Pancreas (tissue), 10 donors: ENCODE results near the gene JADE2. TPM values are rescaled to one million over a fixed set of nuclear protein-coding genes. Genes with fewer than 3 reads are reported as not detected.

Source experiments
- ATAC-seq, 4 donors: fragments of 200-7000 bp; cut with Tn5 transposase; one replicate each; pipeline versions ENCODE4 v1.8.0 to v1.9.1; 2020; ENCODE audit warnings: mild to moderate bottlenecking in 4 of 4, moderate library complexity in 4 of 4
- DNase-seq, 6 donors: peaks; one replicate each; pipeline ENCODE4 v3.0.0-alpha.2; 2020
- FAIRE-seq: peaks from 2 replicates; lab custom pipeline; 2012; peaks lifted over from hg19 to GRCh38; lab: Jason Lieb, UNC
- H3K27ac ChIP-seq, 4 donors: fragments of 200-600 bp; sonication (generic); 1 replicate in 3 of 4; 2 replicates in 1 of 4; pipeline versions ENCODE4 v1.5.0 to v1.8.0; 2020
- H3K27me3 ChIP-seq, 4 donors: fragments of 200-600 bp; one replicate each; pipeline ENCODE4 v1.8.0; 2021
- H3K36me3 ChIP-seq, 3 donors: fragments of 200-600 bp; sonication (generic) in 1 of 3; one replicate each; pipeline versions ENCODE4 v1.5.0 to v1.8.0; 2020 to 2021
- H3K4me1 ChIP-seq, 3 donors: fragments of 200-600 bp; one replicate each; pipeline ENCODE4 v1.8.0; 2021
- H3K4me3 ChIP-seq, 4 donors: fragments of 200-600 bp; sonication (generic) in 2 of 4; one replicate each; pipeline versions ENCODE4 v1.5.0 to v1.8.0; 2020 to 2021
- H3K9me3 ChIP-seq, 4 donors: fragments of 200-600 bp; one replicate each; pipeline ENCODE4 v1.8.0; 2021
- CTCF ChIP-seq, 4 donors: fragments of 200-600 bp; sonication (generic) in 3 of 4; IDR thresholded peaks; one replicate each; pipeline versions ENCODE4 v1.5.0 to v1.8.0; 2021; ENCODE audit warnings: antibody characterized with exemption in 4 of 4
- WGBS, 2 donors: extraction: QIAGEN DNeasy Blood & Tissue Kit; methylation state at CpG; one replicate each; pipeline ENCODE4 v1.1.7; 2013; 5-methylcytosine and 5-hydroxymethylcytosine counted together
- intact Hi-C, 3 donors: fragments of 100-400 bp; cut with DNase I; formaldehyde crosslinking; loops; one replicate each; pipeline versions ENCODE4 v1.11.1 to v1.14.2; 2022
- polyA plus RNA-seq, 2 donors: library from polyadenylated mRNA; stranded (reverse); fragments of 200-250 nt; gene quantifications; one replicate each; pipeline ENCODE4 v1.2.3, GENCODE V29; 2013
- total RNA-seq, 6 donors: library from RNA; stranded (reverse); fragmentation: NEBNext Ultra II Directional in 4 of 6; extraction: Animal tissue kit (Norgen Biotek cat#: 25700) in 4 of 6; gene quantifications; one replicate each; pipeline versions ENCODE4 v1.2.1 to v1.2.4, GENCODE V29; 2021 to 2023
- donor health status: healthy with polysubstance abuse.
- donor health status: DM: no; HTN: no; CAD: no; lungs with moderate emphysema.
- donor health status: DM: no; HTN: no; CAD: no.
- donor health status: control.
- donor health status: control.
- donor health status: Bipolar disorder and iron deficiency.
- donor health status: DM: yes; HTN: yes; CAD: no.
- donor health status: DM: no; HTN: no; CAD: no.
- donor health status: DM: no; HTN: no; CAD: no.
- donor health status: DM: yes; HTN: yes; CAD: no.

The JADE2 gene
- total and polyA plus RNA-seq, 8 donors, result 9.6 to 42.7 (median 26.6) TPM

GRCh38 chr5:134582281-134582680 is 56.8 kb downstream of the JADE2 start:
- TF ChIP-seq CTCF (IDR thresholded peaks at IDR 0.05), result no peak
- H3K4me1 ChIP-seq, result peaks cover 0 to 2% (median 0%) of the 10 kb centered on the region in 3 donors
- no peaks in the 10 kb centered on the region for H3K9me3 ChIP-seq
- no peak overlapping the region for H3K27ac ChIP-seq
- no peak overlapping the region for H3K4me3 ChIP-seq
- 85 to 90% methylated on average over 5 of the region's 5 CpGs for WGBS, 2 donors
- peak in 1 of 6 donors; percentile 7 for DNase-seq
- peaks cover 4 to 19% (median 14%) of the 10 kb centered on the region in 3 donors for H3K36me3 ChIP-seq
- intact Hi-C loops, result loop anchor here in 2 of 3 donors (5.0 to 10.0 kb wide), 2 partner anchors 277 to 280 kb away; no protein-coding TSS in a partner anchor
- H3K27me3 ChIP-seq, result no peaks in the 10 kb centered on the region
- ATAC-seq, result no peak
- FAIRE-seq, result no peak

GRCh38 chr5:134582941-134583340 is 57.5 kb downstream of the JADE2 start:
- DNase-seq (peak in 2 of 6 donors; percentile 6 to 28), ATAC-seq (no peak), FAIRE-seq (no peak)
- peaks cover 4 to 19% (median 14%) of the 10 kb centered on the region in 3 donors for H3K36me3 ChIP-seq
- WGBS, 2 donors, result 87 to 89% methylated on average over 10 of the region's 10 CpGs
- no peak for TF ChIP-seq CTCF (IDR thresholded peaks at IDR 0.05)
- H3K4me3 ChIP-seq, result no peak overlapping the region
- no peaks in the 10 kb centered on the region for H3K27me3 ChIP-seq
- no peaks in the 10 kb centered on the region for H3K9me3 ChIP-seq
- H3K4me1 ChIP-seq, result no peaks in the 10 kb centered on the region
- no peak overlapping the region for H3K27ac ChIP-seq
- intact Hi-C loops, result loop anchor here in 2 of 3 donors (5.0 to 10.0 kb wide), 2 partner anchors 278 to 281 kb away; no protein-coding TSS in a partner anchor

GRCh38 chr5:134583766-134584165 is 58.3 kb downstream of the JADE2 start:
- Histone ChIP-seq H3K27ac (no peak overlapping the region), H3K9me3 (no peaks in the 10 kb centered on the region), H3K4me1 (no peaks in the 10 kb centered on the region), H3K27me3 (no peaks in the 10 kb centered on the region), H3K4me3 (no peak overlapping the region), H3K36me3 (peaks cover 4 to 13% (median 9%) of the 10 kb centered on the region in 3 donors)
- intact Hi-C loops, result loop anchor here in 2 of 3 donors (5.0 to 10.0 kb wide), 2 partner anchors 279 to 281 kb away; no protein-coding TSS in a partner anchor
- FAIRE-seq, result no peak
- no peak for TF ChIP-seq CTCF (IDR thresholded peaks at IDR 0.05)
- no peak for ATAC-seq
- peak in 1 of 6 donors; percentile 12 for DNase-seq
- 57 to 58% methylated on average over 2 of the region's 2 CpGs for WGBS, 2 donors

- Histone ChIP-seq H3K36me3 (peaks cover 0 to 4% (median 2%) of the 10 kb centered on the region in 3 donors), H3K27me3 (no peaks in the 10 kb centered on the region), H3K4me1 (no peaks in the 10 kb centered on the region), H3K27ac (no peak overlapping the region), H3K4me3 (no peak overlapping the region), H3K9me3 (no peaks in the 10 kb centered on the region)
- WGBS, 2 donors, result 56 to 65% methylated on average over 3 of the region's 3 CpGs
- TF ChIP-seq CTCF (IDR thresholded peaks at IDR 0.05), result no peak
- no peak for ATAC-seq
- FAIRE-seq, result no peak
- intact Hi-C loops, result loop anchor here (5.0 to 10.0 kb wide), 2 partner anchors 280 to 282 kb away; no protein-coding TSS in a partner anchor
- DNase-seq, result peak in 2 of 6 donors; percentile 4 to 35
Measured at GRCh38 chr5:134584662-134585061, 59.2 kb downstream of the JADE2 start.

- Histone ChIP-seq H3K4me1 (no peaks in the 10 kb centered on the region), H3K27ac (no peak overlapping the region), H3K36me3 (no peaks in the 10 kb centered on the region), H3K4me3 (no peak overlapping the region), H3K27me3 (no peaks in the 10 kb centered on the region), H3K9me3 (no peaks in the 10 kb centered on the region)
- no peak for TF ChIP-seq CTCF (IDR thresholded peaks at IDR 0.05)
- intact Hi-C loops, result loop anchor here in 2 of 3 donors (5.0 to 10.0 kb wide), 2 partner anchors 281 to 284 kb away; no protein-coding TSS in a partner anchor
- 92% methylated on average over 2 of the region's 2 CpGs for WGBS, 2 donors
- no peak for FAIRE-seq
- ATAC-seq, result no peak
- DNase-seq, result peak in 2 of 6 donors; percentile 5 to 51
Measured at GRCh38 chr5:134585966-134586365, 60.5 kb downstream of the JADE2 start.
